GM12801 (cell line): Measurements from ENCODE around the gene IER5.

ENCODE experiments used
- CTCF ChIP-seq: IDR thresholded peaks from one replicate; pipeline ENCODE4 v1.5.1; 2011; ENCODE audit warnings: control low read depth; ENCODE audit not compliant: insufficient read length; ENCODE audit errors: extremely low read depth

Gene IER5

GRCh38 chr1:181064702-181065101 lies 23.8 kb upstream of the IER5 start:
- no peak for TF ChIP-seq CTCF

GRCh38 chr1:181073638-181074037 lies 14.9 kb upstream of the IER5 start:
- no peak for TF ChIP-seq CTCF

- no peak for TF ChIP-seq CTCF
Observed at GRCh38 chr1:181075766-181076350, 12.6 kb upstream of the IER5 start.

- no peak for TF ChIP-seq CTCF
Observed at GRCh38 chr1:181076852-181077251, 11.6 kb upstream of the IER5 start.

GRCh38 chr1:181077576-181078242 lies 10.8 kb upstream of the IER5 start:
- no peak for TF ChIP-seq CTCF

- no peak for TF ChIP-seq CTCF
Observed at GRCh38 chr1:181079382-181079781, 9.1 kb upstream of the IER5 start.

- TF ChIP-seq CTCF: no peak
Observed at GRCh38 chr1:181079920-181080319, 8.6 kb upstream of the IER5 start.
